Measurements from ENCODE around the gene PACSIN2. TPM values are rescaled to one million over a fixed set of nuclear protein-coding genes. Genes with fewer than 3 reads are reported as not detected.

The PACSIN2 gene
- total RNA-seq, 3 donors from 2014 or later (not counting 1 experiment from before 2014, with no cell fraction given), result 37.1 to 48.5 (median 47.6) TPM

GRCh38 chr22:42907404-42908373 lies 107.3 kb downstream of the PACSIN2 start:
- Histone ChIP-seq H3K4me1 (ENCODE audit: control insufficient read depth, insufficient read depth, low read length) (peaks cover 7% of the 10 kb centered on the region), H3K4me3 (ENCODE audit: low read length) (no peak overlapping the region), H3K27ac (ENCODE audit: low read length) (no peak overlapping the region), H3K27me3 (ENCODE audit: control insufficient read depth, insufficient read depth, low read length) (no peaks in the 10 kb centered on the region), H3K9me3 (ENCODE audit: control insufficient read depth, insufficient read depth, low read length) (no peaks in the 10 kb centered on the region), H3K36me3 (ENCODE audit: control insufficient read depth, insufficient read depth, low read length) (peaks cover 10% of the 10 kb centered on the region)
- intact Hi-C loops (cut with micrococcal nuclease), result no loop called here
- no peak for DNase-seq
- H3K27ac Mint-ChIP-seq, result no peak overlapping the region
- no peak overlapping the region for H3K4me3 Mint-ChIP-seq
- no peaks in the 10 kb centered on the region for H3K9me3 Mint-ChIP-seq
- H3K36me3 Mint-ChIP-seq, result no peaks in the 10 kb centered on the region
- no peak for ATAC-seq
- WGBS (ENCODE audit: insufficient coverage), result 95% methylated on average over 26 of the region's 26 CpGs
- peaks cover 6 to 8% of the 10 kb centered on the region in 2 donors for H3K4me1 Mint-ChIP-seq
- no peaks in the 10 kb centered on the region for H3K27me3 Mint-ChIP-seq (ENCODE audit: low read depth in 2 of 2)
- TF ChIP-seq, protein P1, sequence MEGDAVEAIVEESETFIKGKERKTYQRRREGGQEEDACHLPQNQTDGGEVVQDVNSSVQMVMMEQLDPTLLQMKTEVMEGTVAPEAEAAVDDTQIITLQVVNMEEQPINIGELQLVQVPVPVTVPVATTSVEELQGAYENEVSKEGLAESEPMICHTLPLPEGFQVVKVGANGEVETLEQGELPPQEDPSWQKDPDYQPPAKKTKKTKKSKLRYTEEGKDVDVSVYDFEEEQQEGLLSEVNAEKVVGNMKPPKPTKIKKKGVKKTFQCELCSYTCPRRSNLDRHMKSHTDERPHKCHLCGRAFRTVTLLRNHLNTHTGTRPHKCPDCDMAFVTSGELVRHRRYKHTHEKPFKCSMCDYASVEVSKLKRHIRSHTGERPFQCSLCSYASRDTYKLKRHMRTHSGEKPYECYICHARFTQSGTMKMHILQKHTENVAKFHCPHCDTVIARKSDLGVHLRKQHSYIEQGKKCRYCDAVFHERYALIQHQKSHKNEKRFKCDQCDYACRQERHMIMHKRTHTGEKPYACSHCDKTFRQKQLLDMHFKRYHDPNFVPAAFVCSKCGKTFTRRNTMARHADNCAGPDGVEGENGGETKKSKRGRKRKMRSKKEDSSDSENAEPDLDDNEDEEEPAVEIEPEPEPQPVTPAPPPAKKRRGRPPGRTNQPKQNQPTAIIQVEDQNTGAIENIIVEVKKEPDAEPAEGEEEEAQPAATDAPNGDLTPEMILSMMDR (IDR thresholded peaks at IDR 0.05), result no peak

GRCh38 chr22:42906605-42907348 lies 108.2 kb downstream of the PACSIN2 start:
- Histone ChIP-seq H3K36me3 (ENCODE audit: control insufficient read depth, insufficient read depth, low read length) (peaks cover 10% of the 10 kb centered on the region), H3K27ac (ENCODE audit: low read length) (no peak overlapping the region), H3K9me3 (ENCODE audit: control insufficient read depth, insufficient read depth, low read length) (no peaks in the 10 kb centered on the region), H3K4me3 (ENCODE audit: low read length) (no peak overlapping the region), H3K4me1 (ENCODE audit: control insufficient read depth, insufficient read depth, low read length) (peaks cover 2% of the 10 kb centered on the region), H3K27me3 (ENCODE audit: control insufficient read depth, insufficient read depth, low read length) (no peaks in the 10 kb centered on the region)
- H3K27me3 Mint-ChIP-seq (ENCODE audit: low read depth in 2 of 2), result no peaks in the 10 kb centered on the region
- H3K36me3 Mint-ChIP-seq, result no peaks in the 10 kb centered on the region
- TF ChIP-seq, protein P1 (IDR thresholded peaks at IDR 0.05), result no peak
- H3K4me1 Mint-ChIP-seq, result peaks cover 5 to 6% of the 10 kb centered on the region in 2 donors
- 73% methylated on average over 4 of the region's 6 CpGs for WGBS (ENCODE audit: insufficient coverage)
- intact Hi-C loops (cut with micrococcal nuclease), result no loop called here
- ATAC-seq, result no peak
- no peak for DNase-seq
- no peak overlapping the region for H3K27ac Mint-ChIP-seq
- no peaks in the 10 kb centered on the region for H3K9me3 Mint-ChIP-seq
- H3K4me3 Mint-ChIP-seq, result no peak overlapping the region

GRCh38 chr22:42905702-42906183 lies 109.2 kb downstream of the PACSIN2 start:
- Histone ChIP-seq H3K4me1 (ENCODE audit: control insufficient read depth, insufficient read depth, low read length) (no peaks in the 10 kb centered on the region), H3K9me3 (ENCODE audit: control insufficient read depth, insufficient read depth, low read length) (no peaks in the 10 kb centered on the region), H3K36me3 (ENCODE audit: control insufficient read depth, insufficient read depth, low read length) (peaks cover 15% of the 10 kb centered on the region), H3K27me3 (ENCODE audit: control insufficient read depth, insufficient read depth, low read length) (no peaks in the 10 kb centered on the region), H3K27ac (ENCODE audit: low read length) (no peak overlapping the region), H3K4me3 (ENCODE audit: low read length) (no peak overlapping the region)
- H3K9me3 Mint-ChIP-seq, result no peaks in the 10 kb centered on the region
- 95% methylated on average over 5 of the region's 5 CpGs for WGBS (ENCODE audit: insufficient coverage)
- H3K36me3 Mint-ChIP-seq, result no peaks in the 10 kb centered on the region
- no peak overlapping the region for H3K27ac Mint-ChIP-seq
- TF ChIP-seq, protein P1 (IDR thresholded peaks at IDR 0.05), result no peak
- DNase-seq (no peak), ATAC-seq (no peak)
- no peak overlapping the region for H3K4me3 Mint-ChIP-seq
- peaks cover 0 to 9% of the 10 kb centered on the region in 2 donors for H3K4me1 Mint-ChIP-seq
- intact Hi-C loops (cut with micrococcal nuclease), result no loop called here
- no peaks in the 10 kb centered on the region for H3K27me3 Mint-ChIP-seq (ENCODE audit: low read depth in 2 of 2)

All from natural killer cell (primary cell).